Fibroblast of lung (primary cell): ENCODE results near the gene PRDM16. TPM values are rescaled to one million over a fixed set of nuclear protein-coding genes. Genes with fewer than 3 reads are reported as not detected.

Source experiments
- DNase-seq, 2 donors: peaks; one replicate each; pipeline versions ENCODE4 v3.0.0 to v3.0.0-alpha.2; 2010; ENCODE audit warnings: low read depth in 2 of 2
- H2AFZ ChIP-seq: 2 replicates; pipeline ENCODE4 v1.5.1; 2012; ENCODE audit warnings: low read length, control low read depth, inconsistent platforms
- H3K27ac ChIP-seq: 2 replicates; pipeline ENCODE4 v1.5.1; 2011; ENCODE audit warnings: low read length, control low read depth; ENCODE audit not compliant: insufficient read depth
- H3K27me3 ChIP-seq: 2 replicates; pipeline ENCODE4 v1.5.1; 2011; ENCODE audit warnings: mild to moderate bottlenecking, low read length; ENCODE audit not compliant: control insufficient read depth, insufficient read depth
- H3K36me3 ChIP-seq: 2 replicates; pipeline ENCODE4 v1.5.1; 2011; ENCODE audit warnings: low read length; ENCODE audit not compliant: control insufficient read depth, insufficient read depth
- H3K4me1 ChIP-seq: 2 replicates; pipeline ENCODE4 v1.5.1; 2011; ENCODE audit warnings: low read length; ENCODE audit not compliant: control insufficient read depth, insufficient read depth; ENCODE audit errors: extremely low read depth
- H3K4me2 ChIP-seq: 2 replicates; pipeline ENCODE4 v1.5.1; 2011; ENCODE audit warnings: low read length, control low read depth; ENCODE audit not compliant: insufficient read depth; ENCODE audit errors: extremely low read depth
- H3K4me3 ChIP-seq, 4 experiments: fragments of 200-600 bp in 1 of 4; sonication (generic) in 1 of 4; replicated peaks in 1 of 4; 2 replicates each; pipeline ENCODE4 v1.5.1; 2011 to 2016; ENCODE audit warnings: low read length in 4 of 4, low read depth in 3 of 4, mild to moderate bottlenecking in 3 of 4, control low read depth in 2 of 4, inconsistent platforms in 1 of 4, mixed read lengths in 1 of 4; ENCODE audit not compliant: insufficient read depth in 1 of 4; ENCODE audit errors: control extremely low read depth in 1 of 4
- H3K79me2 ChIP-seq: 2 replicates; pipeline ENCODE4 v1.5.1; 2012; ENCODE audit warnings: mild to moderate bottlenecking, low read length, inconsistent platforms; ENCODE audit not compliant: control insufficient read depth, insufficient read depth
- H3K9ac ChIP-seq: 2 replicates; pipeline ENCODE4 v1.5.1; 2011; ENCODE audit warnings: mild to moderate bottlenecking, low read length, control low read depth; ENCODE audit not compliant: insufficient read depth
- H3K9me3 ChIP-seq: 2 replicates; pipeline ENCODE4 v1.5.1; 2012; ENCODE audit warnings: low read depth, low read length; ENCODE audit not compliant: control insufficient read depth, insufficient read depth
- H4K20me1 ChIP-seq: 2 replicates; pipeline ENCODE4 v1.5.1; 2011; ENCODE audit warnings: low read length; ENCODE audit not compliant: control insufficient read depth, insufficient read depth; ENCODE audit errors: extremely low read depth
- CTCF ChIP-seq, 2 donors: IDR thresholded peaks in 1 of 2; conservative IDR thresholded peaks in 1 of 2; 1 replicate in 1 of 2; 2 replicates in 1 of 2; pipeline ENCODE4 v1.5.1; 2011 to 2012; ENCODE audit warnings: low read length in 2 of 2, control low read depth in 1 of 2, inconsistent platforms in 1 of 2, low read depth in 1 of 2, mild to moderate bottlenecking in 1 of 2
- EZH2 ChIP-seq: IDR thresholded peaks from 2 replicates; pipeline ENCODE4 v1.5.1; 2012; ENCODE audit warnings: low read length, control low read depth, mild to moderate bottlenecking; ENCODE audit errors: missing control alignments
- polyA plus RNA-seq, 2 donors: library from polyadenylated mRNA; depleted of rRNA in 1 of 2; stranded (reverse) in 1 of 2; unstranded in 1 of 2; fragments of >200 nt; gene quantifications; 2 replicates each; pipeline ENCODE4 v1.2.1, GENCODE V29; 2011 to 2012; ENCODE audit warnings: missing spikeins in 1 of 2
- total RNA-seq: library from RNA; depleted of rRNA; stranded (reverse); fragments of >200 nt; gene quantifications from 2 replicates; pipeline ENCODE4 v1.2.1, GENCODE V29; 2014

Gene PRDM16
- total and polyA plus RNA-seq, 2 donors (not counting 1 experiment from before 2014, with no cell fraction given): 0.30 to 1.8 TPM

- no peak for TF ChIP-seq EZH2
- Histone ChIP-seq H3K9me3 (peaks cover 4% of the 10 kb centered on the region), H3K4me1 (no peaks in the 10 kb centered on the region), H2AFZ (no peak overlapping the region), H3K4me3 (no peak overlapping the region), H3K27me3 (no peaks in the 10 kb centered on the region), H4K20me1 (no peaks in the 10 kb centered on the region), H3K79me2 (no peaks in the 10 kb centered on the region), H3K36me3 (no peaks in the 10 kb centered on the region), H3K9ac (no peak overlapping the region), H3K4me2 (no peak overlapping the region), H3K27ac (no peak overlapping the region)
- no peak for DNase-seq
These were observed 42.5 kb downstream of the PRDM16 start for GRCh38 chr1:3111348-3112021.

- TF ChIP-seq CTCF (conservative IDR thresholded peaks at IDR 0.05 in 1 of 2, IDR thresholded peaks at IDR 0.05 in 1 of 2; ENCODE audit: low read depth in 1 of 2, low read length in 2 of 2): no peak
- no peak for TF ChIP-seq EZH2
- H3K4me1 ChIP-seq: no peaks in the 10 kb centered on the region
These were observed 43.5 kb downstream of the PRDM16 start for GRCh38 chr1:3112526-3112925.

GRCh38 chr1:3113047-3113740 lies 44.2 kb downstream of the PRDM16 start:
- H3K9me3 ChIP-seq: peaks cover 4% of the 10 kb centered on the region

More at GRCh38 chr1:3112526-3112925, 43.5 kb downstream of the PRDM16 start:
- H3K27me3 ChIP-seq: no peaks in the 10 kb centered on the region
- no peak overlapping the region for H3K4me3 ChIP-seq
- H2AFZ ChIP-seq: no peak overlapping the region
- no peak for DNase-seq
- H3K27ac ChIP-seq: no peak overlapping the region
- peaks cover 4% of the 10 kb centered on the region for H3K9me3 ChIP-seq
- H3K4me2 ChIP-seq: no peak overlapping the region
- no peaks in the 10 kb centered on the region for H4K20me1 ChIP-seq
- H3K79me2 ChIP-seq: no peaks in the 10 kb centered on the region
- H3K9ac ChIP-seq: no peak overlapping the region
- H3K36me3 ChIP-seq: no peaks in the 10 kb centered on the region

GRCh38 chr1:3113741-3114056 lies 44.7 kb downstream of the PRDM16 start:
- Histone ChIP-seq H3K4me3 (no peak overlapping the region), H3K27me3 (no peaks in the 10 kb centered on the region), H3K4me2 (no peak overlapping the region), H3K9me3 (peaks cover 4% of the 10 kb centered on the region), H3K79me2 (no peaks in the 10 kb centered on the region), H3K36me3 (no peaks in the 10 kb centered on the region), H4K20me1 (no peaks in the 10 kb centered on the region), H3K4me1 (no peaks in the 10 kb centered on the region), H3K27ac (no peak overlapping the region), H3K9ac (no peak overlapping the region), H2AFZ (no peak overlapping the region)
- no peak for TF ChIP-seq CTCF (conservative IDR thresholded peaks at IDR 0.05 in 1 of 2, IDR thresholded peaks at IDR 0.05 in 1 of 2; ENCODE audit: low read depth in 1 of 2, low read length in 2 of 2)
- TF ChIP-seq EZH2: no peak
- no peak for DNase-seq

More at GRCh38 chr1:3113047-3113740, 44.2 kb downstream of the PRDM16 start:
- Histone ChIP-seq H3K79me2 (no peaks in the 10 kb centered on the region), H3K4me2 (no peak overlapping the region), H3K27ac (no peak overlapping the region), H3K36me3 (no peaks in the 10 kb centered on the region), H3K4me3 (no peak overlapping the region), H4K20me1 (no peaks in the 10 kb centered on the region), H3K9ac (no peak overlapping the region), H3K27me3 (no peaks in the 10 kb centered on the region), H3K4me1 (no peaks in the 10 kb centered on the region), H2AFZ (no peak overlapping the region)
- no peak for DNase-seq
- TF ChIP-seq EZH2: no peak
